ENCODE results near the gene PAX6.

PAX6 gene

GRCh38 chr11:31798057-31798553 lies 13.0 kb downstream of the PAX6 start:
- H3K9ac ChIP-seq (ENCODE audit: insufficient read length, low read depth): peak overlapping the region; percentile 21
- H3K9me3 ChIP-seq (ENCODE audit: insufficient read depth, low read length): no peaks in the 10 kb centered on the region
- TF ChIP-seq ZNF274 (IDR thresholded peaks at IDR 0.05; ENCODE audit: low read depth, low read length) (no peak), YY1 (IDR thresholded peaks at IDR 0.05; ENCODE audit: insufficient read depth, insufficient read length) (no peak), SUZ12 (IDR thresholded peaks at IDR 0.05; ENCODE audit: extremely low read depth, insufficient read depth, insufficient read length) (no peak)
- H3K36me3 ChIP-seq (ENCODE audit: insufficient read depth, insufficient read length, low read length): no peaks in the 10 kb centered on the region
- peaks cover 2% of the 10 kb centered on the region for H3K4me1 ChIP-seq (ENCODE audit: insufficient read depth, insufficient read length)
- no peak for DNase-seq (ENCODE audit: low read depth, low spot score)
- H3K4me3 ChIP-seq (ENCODE audit: insufficient read length, low read depth): peak overlapping the region; percentile 39
- H3K27me3 ChIP-seq (ENCODE audit: insufficient read depth, insufficient read length): peaks cover 78% of the 10 kb centered on the region

- Histone ChIP-seq H3K9ac (ENCODE audit: insufficient read length, low read depth) (no peak overlapping the region), H3K4me3 (ENCODE audit: insufficient read length, low read depth) (peak overlapping the region; percentile 4), H3K27me3 (ENCODE audit: insufficient read depth, insufficient read length) (peaks cover 71% of the 10 kb centered on the region), H3K4me1 (ENCODE audit: insufficient read depth, insufficient read length) (no peaks in the 10 kb centered on the region), H3K36me3 (ENCODE audit: insufficient read depth, insufficient read length, low read length) (no peaks in the 10 kb centered on the region), H3K9me3 (ENCODE audit: insufficient read depth, low read length) (no peaks in the 10 kb centered on the region)
- no peak for DNase-seq (ENCODE audit: low read depth, low spot score)
- TF ChIP-seq YY1 (IDR thresholded peaks at IDR 0.05; ENCODE audit: insufficient read depth, insufficient read length) (no peak), SUZ12 (IDR thresholded peaks at IDR 0.05; ENCODE audit: extremely low read depth, insufficient read depth, insufficient read length) (no peak), ZNF274 (IDR thresholded peaks at IDR 0.05; ENCODE audit: low read depth, low read length) (no peak)
Observed at GRCh38 chr11:31797190-31798056, 13.7 kb downstream of the PAX6 start.

DNA sequence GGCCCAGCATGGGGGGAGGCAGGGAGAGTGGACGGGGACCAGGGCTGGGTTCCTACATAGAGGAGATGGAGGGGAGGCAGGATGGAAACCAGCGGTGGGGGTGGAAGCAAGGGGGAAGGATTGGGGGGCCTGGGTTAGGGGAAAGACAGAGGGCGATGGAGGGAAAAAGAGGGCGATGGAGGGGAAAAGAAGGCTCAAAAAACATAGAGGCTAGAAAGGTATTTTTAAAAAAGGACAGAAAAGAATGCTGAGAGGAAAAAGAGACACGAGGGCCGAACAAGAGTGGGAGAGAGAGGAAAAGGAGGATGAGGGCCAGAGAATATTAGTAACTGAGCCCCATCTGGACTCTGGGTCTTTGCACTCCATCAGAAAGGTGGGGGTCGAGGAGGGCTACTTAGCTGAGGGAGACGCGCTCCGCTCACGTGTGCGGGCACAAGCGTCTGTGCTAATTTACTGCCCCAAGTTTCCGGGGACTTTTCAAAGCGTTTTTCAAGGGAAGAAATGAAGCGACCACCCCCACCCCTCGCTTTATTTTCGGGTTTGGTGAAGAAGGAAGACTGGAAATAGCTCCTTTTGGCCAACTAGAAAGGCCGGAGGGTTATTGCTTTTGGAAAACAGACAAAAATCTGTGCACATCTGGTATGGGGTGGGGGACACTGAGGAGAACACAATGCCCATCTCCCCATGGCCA lies 14.5 kb downstream of the PAX6 start:
- Histone ChIP-seq H3K27me3 (ENCODE audit: insufficient read depth, insufficient read length) (peaks cover 64% of the 10 kb centered on the region), H3K36me3 (ENCODE audit: insufficient read depth, insufficient read length, low read length) (no peaks in the 10 kb centered on the region), H3K9me3 (ENCODE audit: insufficient read depth, low read length) (no peaks in the 10 kb centered on the region), H3K4me1 (ENCODE audit: insufficient read depth, insufficient read length) (no peaks in the 10 kb centered on the region), H3K9ac (ENCODE audit: insufficient read length, low read depth) (no peak overlapping the region), H3K4me3 (ENCODE audit: insufficient read length, low read depth) (no peak overlapping the region)
- no peak for DNase-seq (ENCODE audit: low read depth, low spot score)
- TF ChIP-seq YY1 (IDR thresholded peaks at IDR 0.05; ENCODE audit: insufficient read depth, insufficient read length) (no peak), SUZ12 (IDR thresholded peaks at IDR 0.05; ENCODE audit: extremely low read depth, insufficient read depth, insufficient read length) (no peak), ZNF274 (IDR thresholded peaks at IDR 0.05; ENCODE audit: low read depth, low read length) (no peak)

GRCh38 chr11:31795706-31796498 lies 15.2 kb downstream of the PAX6 start:
- Histone ChIP-seq H3K9me3 (ENCODE audit: insufficient read depth, low read length) (no peaks in the 10 kb centered on the region), H3K9ac (ENCODE audit: insufficient read length, low read depth) (no peak overlapping the region), H3K4me1 (ENCODE audit: insufficient read depth, insufficient read length) (no peaks in the 10 kb centered on the region), H3K36me3 (ENCODE audit: insufficient read depth, insufficient read length, low read length) (no peaks in the 10 kb centered on the region), H3K4me3 (ENCODE audit: insufficient read length, low read depth) (no peak overlapping the region), H3K27me3 (ENCODE audit: insufficient read depth, insufficient read length) (peaks cover 56% of the 10 kb centered on the region)
- TF ChIP-seq ZNF274 (IDR thresholded peaks at IDR 0.05; ENCODE audit: low read depth, low read length) (no peak), SUZ12 (IDR thresholded peaks at IDR 0.05; ENCODE audit: extremely low read depth, insufficient read depth, insufficient read length) (no peak), YY1 (IDR thresholded peaks at IDR 0.05; ENCODE audit: insufficient read depth, insufficient read length) (no peak)
- DNase-seq (ENCODE audit: low read depth, low spot score): no peak

DNA sequence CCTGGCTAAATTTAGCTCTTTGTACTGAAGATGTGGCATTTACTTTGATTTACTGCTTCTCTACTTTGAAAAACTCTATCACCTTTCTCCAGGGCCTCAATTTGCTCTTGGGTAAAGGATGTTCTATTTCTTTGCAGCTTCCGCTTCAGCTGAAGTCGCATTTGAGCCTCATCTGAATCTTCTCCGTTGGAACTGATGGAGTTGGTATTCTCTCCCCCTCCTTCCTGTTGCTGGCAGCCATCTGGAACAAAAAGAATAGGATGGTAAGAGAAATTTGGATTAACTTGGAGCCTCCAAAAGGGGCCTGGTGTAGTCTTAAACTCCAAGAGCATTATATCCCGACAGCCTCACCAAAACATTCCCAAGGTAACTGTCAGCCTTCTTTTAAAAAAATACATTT lies 16.6 kb downstream of the PAX6 start:
- TF ChIP-seq ZNF274 (IDR thresholded peaks at IDR 0.05; ENCODE audit: low read depth, low read length): no peak
- no peak for TF ChIP-seq SUZ12 (IDR thresholded peaks at IDR 0.05; ENCODE audit: extremely low read depth, insufficient read depth, insufficient read length)
- no peak for TF ChIP-seq YY1 (IDR thresholded peaks at IDR 0.05; ENCODE audit: insufficient read depth, insufficient read length)
- H3K4me1 ChIP-seq (ENCODE audit: insufficient read depth, insufficient read length): no peaks in the 10 kb centered on the region
- H3K9me3 ChIP-seq (ENCODE audit: insufficient read depth, low read length): no peaks in the 10 kb centered on the region
- no peak for DNase-seq (ENCODE audit: low read depth, low spot score)
- no peak overlapping the region for H3K4me3 ChIP-seq (ENCODE audit: insufficient read length, low read depth)
- no peaks in the 10 kb centered on the region for H3K36me3 ChIP-seq (ENCODE audit: insufficient read depth, insufficient read length, low read length)
- H3K27me3 ChIP-seq (ENCODE audit: insufficient read depth, insufficient read length): peaks cover 43% of the 10 kb centered on the region
- H3K9ac ChIP-seq (ENCODE audit: insufficient read length, low read depth): no peak overlapping the region

- DNase-seq (ENCODE audit: low read depth, low spot score): no peak
- Histone ChIP-seq H3K4me3 (ENCODE audit: insufficient read length, low read depth) (no peak overlapping the region), H3K27me3 (ENCODE audit: insufficient read depth, insufficient read length) (peaks cover 30% of the 10 kb centered on the region), H3K9ac (ENCODE audit: insufficient read length, low read depth) (no peak overlapping the region), H3K36me3 (ENCODE audit: insufficient read depth, insufficient read length, low read length) (no peaks in the 10 kb centered on the region), H3K4me1 (ENCODE audit: insufficient read depth, insufficient read length) (no peaks in the 10 kb centered on the region), H3K9me3 (ENCODE audit: insufficient read depth, low read length) (no peaks in the 10 kb centered on the region)
- TF ChIP-seq ZNF274 (IDR thresholded peaks at IDR 0.05; ENCODE audit: low read depth, low read length) (no peak), YY1 (IDR thresholded peaks at IDR 0.05; ENCODE audit: insufficient read depth, insufficient read length) (no peak), SUZ12 (IDR thresholded peaks at IDR 0.05; ENCODE audit: extremely low read depth, insufficient read depth, insufficient read length) (no peak)
Observed at GRCh38 chr11:31793264-31793663, 17.9 kb downstream of the PAX6 start.
